GM12875 (cell line): Measurements from ENCODE around the gene CALR3.

ENCODE experiments used
- H3K4me3 ChIP-seq: one replicate; pipeline ENCODE4 v1.5.1; 2011; ENCODE audit warnings: low read depth, low read length, control low read depth
- TF ChIP-seq, protein P1 (sequence below): IDR thresholded peaks from 2 replicates; pipeline ENCODE4 v1.5.1; 2011; ENCODE audit warnings: low read depth, mild to moderate bottlenecking, control low read depth, inconsistent platforms, low read length, moderate library complexity, borderline replicate concordance; ENCODE audit not compliant: insufficient read depth

The CALR3 gene

GRCh38 chr19:16429759-16430091 lies 66.2 kb downstream of the CALR3 start:
- TF ChIP-seq, protein P1, sequence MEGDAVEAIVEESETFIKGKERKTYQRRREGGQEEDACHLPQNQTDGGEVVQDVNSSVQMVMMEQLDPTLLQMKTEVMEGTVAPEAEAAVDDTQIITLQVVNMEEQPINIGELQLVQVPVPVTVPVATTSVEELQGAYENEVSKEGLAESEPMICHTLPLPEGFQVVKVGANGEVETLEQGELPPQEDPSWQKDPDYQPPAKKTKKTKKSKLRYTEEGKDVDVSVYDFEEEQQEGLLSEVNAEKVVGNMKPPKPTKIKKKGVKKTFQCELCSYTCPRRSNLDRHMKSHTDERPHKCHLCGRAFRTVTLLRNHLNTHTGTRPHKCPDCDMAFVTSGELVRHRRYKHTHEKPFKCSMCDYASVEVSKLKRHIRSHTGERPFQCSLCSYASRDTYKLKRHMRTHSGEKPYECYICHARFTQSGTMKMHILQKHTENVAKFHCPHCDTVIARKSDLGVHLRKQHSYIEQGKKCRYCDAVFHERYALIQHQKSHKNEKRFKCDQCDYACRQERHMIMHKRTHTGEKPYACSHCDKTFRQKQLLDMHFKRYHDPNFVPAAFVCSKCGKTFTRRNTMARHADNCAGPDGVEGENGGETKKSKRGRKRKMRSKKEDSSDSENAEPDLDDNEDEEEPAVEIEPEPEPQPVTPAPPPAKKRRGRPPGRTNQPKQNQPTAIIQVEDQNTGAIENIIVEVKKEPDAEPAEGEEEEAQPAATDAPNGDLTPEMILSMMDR, result no peak
- no peak overlapping the region for H3K4me3 ChIP-seq

DNA sequence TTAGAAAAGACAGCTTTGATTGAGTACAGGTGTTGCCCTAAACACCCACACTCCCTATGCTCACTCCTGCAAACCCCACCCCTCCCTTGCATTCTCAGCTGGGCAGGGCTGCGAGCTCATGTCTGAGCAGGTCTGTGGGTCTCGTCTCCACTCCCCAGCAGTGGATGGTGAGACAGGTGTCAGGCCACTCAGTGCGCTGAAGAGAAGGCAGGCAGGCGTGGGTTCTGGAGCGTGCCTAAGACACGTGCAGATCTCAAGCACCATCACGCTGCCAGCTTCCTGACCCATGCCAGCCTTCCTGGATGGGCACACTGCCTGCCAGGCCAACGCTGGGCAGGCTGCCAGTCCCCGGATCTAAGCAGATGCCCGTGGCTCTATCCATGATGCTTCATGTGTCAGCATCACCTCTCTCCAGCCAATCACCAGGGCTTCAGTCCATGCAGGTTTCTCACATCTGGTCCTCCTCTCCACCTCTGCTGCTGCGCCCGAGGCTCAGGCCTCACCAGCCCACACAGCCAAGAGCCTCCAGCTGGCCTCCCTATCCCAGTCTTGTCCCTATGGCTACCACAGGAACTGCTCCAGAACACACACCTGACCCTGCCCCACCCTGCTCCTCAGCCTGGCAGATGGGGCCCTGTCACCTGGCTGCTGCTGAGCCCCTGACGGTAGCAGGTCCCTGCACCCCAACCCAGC lies 66.8 kb downstream of the CALR3 start:
- H3K4me3 ChIP-seq, result no peak overlapping the region
- TF ChIP-seq, protein P1, result no peak
